ENCODE data around the gene RAB30. TPM values are rescaled to one million over a fixed set of nuclear protein-coding genes. Genes with fewer than 3 reads are reported as not detected.

RAB30 gene
- total and polyA plus RNA-seq, 2 donors (not counting 3 experiments of a cell fraction or from before 2014, with no cell fraction given) = 4.1 to 14.6 TPM

- Histone ChIP-seq H3K9ac (replicated peaks; ENCODE audit: extremely low read depth, insufficient read depth, low read length) (no peak overlapping the region), H4K20me1 (replicated peaks; ENCODE audit: control insufficient read depth, extremely low read depth, insufficient read depth, low read length) (no peaks in the 10 kb centered on the region), H3K9me3 (replicated peaks; ENCODE audit: control insufficient read depth, insufficient read depth, low read length) (no peaks in the 10 kb centered on the region), H2AFZ (ENCODE audit: low read depth, low read length) (no peak overlapping the region), H3K4me2 (ENCODE audit: insufficient read depth, low read length) (no peak overlapping the region), H3K4me3 (replicated peaks in 1 of 3; ENCODE audit: insufficient read depth in 1 of 3, low read depth in 1 of 3, low read length in 3 of 3) (no peak overlapping the region), H3K9me1 (replicated peaks; ENCODE audit: control insufficient read depth, extremely low read depth, insufficient read depth, low read length) (no peaks in the 10 kb centered on the region), H3K4me1 (ENCODE audit: control insufficient read depth, extremely low read depth, insufficient read depth, low read length) (peaks cover 47% of the 10 kb centered on the region), H3K27me3 (ENCODE audit: control insufficient read depth in 2 of 2, insufficient read depth in 2 of 2, low read length in 2 of 2) (no peaks in the 10 kb centered on the region), H3K79me2 (ENCODE audit: control insufficient read depth, insufficient read depth, low read length) (no peaks in the 10 kb centered on the region), H3K36me3 (ENCODE audit: control insufficient read depth in 2 of 2, extremely low read depth in 1 of 2, insufficient read depth in 2 of 2, low read length in 2 of 2) (no peaks in the 10 kb centered on the region), H3K27ac (ENCODE audit: insufficient read depth, low read depth, low read length) (no peak overlapping the region)
- dilution Hi-C loops (cut with MboI; ENCODE audit: extremely low pct_ligation_motif_present, low sequenced_read_pairs) (no loop called here), intact Hi-C loops (cut with micrococcal nuclease) (loop anchor here (5.0 kb wide), 1 partner anchor 41 kb away; no protein-coding TSS in a partner anchor)
- no TSS peak for BruUV-seq (replicated peaks)
- CTCF ChIA-PET = interaction anchor here (1.4 kb wide), 1 partner anchor 84 kb away, joined by 3 read pairs; no protein-coding TSS in a partner anchor
- peak; percentile 24 for TF ChIP-seq FOS (IDR thresholded peaks at IDR 0.05; ENCODE audit: borderline replicate concordance, insufficient read depth, low read length)
- no peak for TF ChIP-seq JUN (IDR thresholded peaks at IDR 0.05; ENCODE audit: borderline replicate concordance, insufficient read depth, insufficient read length, low read depth)
- FAIRE-seq = peak; percentile 58
- POLR2A ChIA-PET = no interaction called here
- peak; percentile 71 for DNase-seq (ENCODE audit: low read depth, low spot score)
Measured at GRCh38 chr11:83011333-83012167, 60.1 kb downstream of the RAB30 start.

DNA sequence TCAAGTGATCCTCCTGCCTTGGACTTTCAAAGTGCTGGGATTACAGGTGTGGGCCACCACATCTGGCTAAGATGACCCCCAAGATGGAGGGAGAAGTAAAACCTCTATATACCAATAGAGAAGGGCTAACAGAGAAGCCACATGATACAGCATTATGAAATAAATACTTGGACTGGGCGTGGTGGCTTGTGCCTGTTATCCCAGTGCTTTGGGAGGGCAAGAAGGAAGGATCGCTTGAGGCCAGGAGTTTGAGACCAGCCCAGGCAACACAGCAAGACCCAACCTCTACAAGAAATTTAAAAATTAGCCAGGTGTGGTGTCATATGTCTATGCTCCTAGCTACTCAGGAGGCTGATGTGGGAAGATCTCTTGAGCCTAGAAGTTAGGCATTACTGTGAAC lies 61.7 kb downstream of the RAB30 start:
- no TSS peak for BruUV-seq (replicated peaks)
- no peak overlapping the region for H3K4me2 ChIP-seq (ENCODE audit: insufficient read depth, low read length)
- FAIRE-seq = no peak
- H3K9me1 ChIP-seq (replicated peaks; ENCODE audit: control insufficient read depth, extremely low read depth, insufficient read depth, low read length) = no peaks in the 10 kb centered on the region
- TF ChIP-seq MAX (IDR thresholded peaks at IDR 0.05; ENCODE audit: insufficient read depth, insufficient read length) (no peak), CTCF (IDR thresholded peaks at IDR 0.05; ENCODE audit: extremely low read depth in 1 of 2, insufficient read depth in 1 of 2, low read depth in 1 of 2, low read length in 2 of 2) (no peak), POLR2A (IDR thresholded peaks at IDR 0.05; ENCODE audit: low read depth, low read length) (no peak), JUN (IDR thresholded peaks at IDR 0.05; ENCODE audit: borderline replicate concordance, insufficient read depth, insufficient read length, low read depth) (no peak), MYC (IDR thresholded peaks at IDR 0.05; ENCODE audit: low read depth, low read length) (no peak), GATA2 (IDR thresholded peaks at IDR 0.05; ENCODE audit: insufficient read depth, insufficient read length, low read depth, low read length) (no peak), FOS (IDR thresholded peaks at IDR 0.05; ENCODE audit: borderline replicate concordance, insufficient read depth, low read length) (no peak), EZH2 (IDR thresholded peaks at IDR 0.05; ENCODE audit: borderline replicate concordance, low read depth, low read length, severe bottlenecking) (no peak), POLR2AphosphoS5 (IDR thresholded peaks at IDR 0.05; ENCODE audit: insufficient read depth, low read depth, low read length) (no peak)
- no peak for DNase-seq (ENCODE audit: low read depth, low spot score)
- CTCF ChIA-PET = interaction anchor here (1.0 kb wide), 1 partner anchor 143 kb away, joined by 3 read pairs; no protein-coding TSS in a partner anchor
- H3K27me3 ChIP-seq (ENCODE audit: control insufficient read depth in 2 of 2, insufficient read depth in 2 of 2, low read length in 2 of 2) = no peaks in the 10 kb centered on the region
- no peak overlapping the region for H3K4me3 ChIP-seq (replicated peaks in 1 of 3; ENCODE audit: insufficient read depth in 1 of 3, low read depth in 1 of 3, low read length in 3 of 3)
- H3K9me3 ChIP-seq (replicated peaks; ENCODE audit: control insufficient read depth, insufficient read depth, low read length) = no peaks in the 10 kb centered on the region
- POLR2A ChIA-PET = no interaction called here
- dilution Hi-C loops (cut with MboI; ENCODE audit: extremely low pct_ligation_motif_present, low sequenced_read_pairs) (no loop called here), intact Hi-C loops (cut with micrococcal nuclease) (loop anchor here (5.0 kb wide), 1 partner anchor 42 kb away; no protein-coding TSS in a partner anchor)
- H3K36me3 ChIP-seq (ENCODE audit: control insufficient read depth in 2 of 2, extremely low read depth in 1 of 2, insufficient read depth in 2 of 2, low read length in 2 of 2) = no peaks in the 10 kb centered on the region
- no peaks in the 10 kb centered on the region for H4K20me1 ChIP-seq (replicated peaks; ENCODE audit: control insufficient read depth, extremely low read depth, insufficient read depth, low read length)
- no peaks in the 10 kb centered on the region for H3K79me2 ChIP-seq (ENCODE audit: control insufficient read depth, insufficient read depth, low read length)
- H3K4me1 ChIP-seq (ENCODE audit: control insufficient read depth, extremely low read depth, insufficient read depth, low read length) = peaks cover 48% of the 10 kb centered on the region
- no peak overlapping the region for H3K27ac ChIP-seq (ENCODE audit: insufficient read depth, low read depth, low read length)
- H2AFZ ChIP-seq (ENCODE audit: low read depth, low read length) = no peak overlapping the region
- no peak overlapping the region for H3K9ac ChIP-seq (replicated peaks; ENCODE audit: extremely low read depth, insufficient read depth, low read length)
